Osteocyte (in vitro differentiated cells): ENCODE measurements around the gene ABCA3. TPM values are rescaled to one million over a fixed set of nuclear protein-coding genes. Genes with fewer than 3 reads are reported as not detected.
A peak's percentile ranks its signal among the peaks of the same experiment; 100 is the strongest.
"Not testable (repeated sequence)": the region's sequence is repeated elsewhere in the genome, so short reads cannot be mapped to it uniquely, and the experiment has no call there.

Experiments used
- DNase-seq: peaks from one replicate; pipeline ENCODE4 v3.0.0; 2021; ENCODE audit warnings: mixed read lengths; ENCODE audit not compliant: unreplicated experiment; ENCODE audit errors: extremely low spot score
- H3K27ac Mint-ChIP-seq: one replicate; pipeline ENCODE4 v1.8.0; 2021; ENCODE audit warnings: mild to moderate bottlenecking, mixed read lengths; ENCODE audit not compliant: unreplicated experiment
- H3K27me3 Mint-ChIP-seq: one replicate; pipeline ENCODE4 v1.8.0; 2021; ENCODE audit warnings: mixed read lengths; ENCODE audit not compliant: unreplicated experiment
- H3K36me3 Mint-ChIP-seq: one replicate; pipeline ENCODE4 v1.8.0; 2021; ENCODE audit warnings: mixed read lengths; ENCODE audit not compliant: unreplicated experiment
- H3K4me1 Mint-ChIP-seq: one replicate; pipeline ENCODE4 v1.8.0; 2021; ENCODE audit warnings: mixed read lengths; ENCODE audit not compliant: unreplicated experiment
- H3K4me3 Mint-ChIP-seq: one replicate; pipeline ENCODE4 v1.8.0; 2021; ENCODE audit warnings: mild to moderate bottlenecking, moderate library complexity, mixed read lengths; ENCODE audit not compliant: unreplicated experiment
- H3K9me3 Mint-ChIP-seq: one replicate; pipeline ENCODE4 v1.8.0; 2021; ENCODE audit warnings: mixed read lengths; ENCODE audit not compliant: unreplicated experiment
- CTCF ChIP-seq: fragments of 200-600 bp; sonication (generic); IDR thresholded peaks from 2 replicates; pipeline ENCODE4 v1.5.0; 2021; ENCODE audit warnings: antibody characterized with exemption, mild to moderate bottlenecking, moderate library complexity
- total RNA-seq: library from RNA; stranded (reverse); gene quantifications from 2 replicates; pipeline ENCODE4 v1.2.1, GENCODE V29; 2021

ABCA3 gene
- total RNA-seq, 1 donor from 2014 or later: 20.4 TPM

DNA sequence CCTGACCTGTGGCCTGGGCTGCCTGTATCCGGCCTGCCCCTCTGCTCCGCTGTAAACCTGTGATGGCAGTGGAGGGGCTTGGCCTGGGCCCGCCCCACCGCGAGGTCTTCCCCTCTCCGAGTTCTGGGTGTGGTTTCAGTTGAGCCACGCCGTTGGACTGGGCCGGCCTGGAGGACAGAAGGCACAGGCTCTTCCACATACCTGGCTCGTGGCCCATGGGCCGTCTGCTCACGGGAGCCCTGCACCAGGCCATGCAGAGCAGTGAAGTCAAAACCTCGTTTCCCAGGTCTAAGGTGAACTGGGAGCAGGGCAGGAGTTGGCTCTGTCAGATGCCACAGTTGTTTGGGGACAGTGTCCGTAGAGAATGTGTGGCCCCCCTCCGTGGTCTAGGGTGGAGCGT is 67.0 kb downstream of the ABCA3 start:
- Mint-ChIP-seq H3K36me3 (no peaks in the 10 kb centered on the region), H3K27me3 (no peaks in the 10 kb centered on the region), H3K4me3 (no peak overlapping the region), H3K9me3 (no peaks in the 10 kb centered on the region), H3K27ac (no peak overlapping the region), H3K4me1 (peaks cover 12% of the 10 kb centered on the region)
- no peak for DNase-seq
- TF ChIP-seq CTCF: no peak

- Mint-ChIP-seq H3K27me3 (no peaks in the 10 kb centered on the region), H3K9me3 (no peaks in the 10 kb centered on the region), H3K4me3 (no peak overlapping the region), H3K36me3 (no peaks in the 10 kb centered on the region), H3K27ac (no peak overlapping the region), H3K4me1 (peaks cover 14% of the 10 kb centered on the region)
- no peak for TF ChIP-seq CTCF
- no peak for DNase-seq
Measured at GRCh38 chr16:2271848-2272461, 68.6 kb downstream of the ABCA3 start.

DNA sequence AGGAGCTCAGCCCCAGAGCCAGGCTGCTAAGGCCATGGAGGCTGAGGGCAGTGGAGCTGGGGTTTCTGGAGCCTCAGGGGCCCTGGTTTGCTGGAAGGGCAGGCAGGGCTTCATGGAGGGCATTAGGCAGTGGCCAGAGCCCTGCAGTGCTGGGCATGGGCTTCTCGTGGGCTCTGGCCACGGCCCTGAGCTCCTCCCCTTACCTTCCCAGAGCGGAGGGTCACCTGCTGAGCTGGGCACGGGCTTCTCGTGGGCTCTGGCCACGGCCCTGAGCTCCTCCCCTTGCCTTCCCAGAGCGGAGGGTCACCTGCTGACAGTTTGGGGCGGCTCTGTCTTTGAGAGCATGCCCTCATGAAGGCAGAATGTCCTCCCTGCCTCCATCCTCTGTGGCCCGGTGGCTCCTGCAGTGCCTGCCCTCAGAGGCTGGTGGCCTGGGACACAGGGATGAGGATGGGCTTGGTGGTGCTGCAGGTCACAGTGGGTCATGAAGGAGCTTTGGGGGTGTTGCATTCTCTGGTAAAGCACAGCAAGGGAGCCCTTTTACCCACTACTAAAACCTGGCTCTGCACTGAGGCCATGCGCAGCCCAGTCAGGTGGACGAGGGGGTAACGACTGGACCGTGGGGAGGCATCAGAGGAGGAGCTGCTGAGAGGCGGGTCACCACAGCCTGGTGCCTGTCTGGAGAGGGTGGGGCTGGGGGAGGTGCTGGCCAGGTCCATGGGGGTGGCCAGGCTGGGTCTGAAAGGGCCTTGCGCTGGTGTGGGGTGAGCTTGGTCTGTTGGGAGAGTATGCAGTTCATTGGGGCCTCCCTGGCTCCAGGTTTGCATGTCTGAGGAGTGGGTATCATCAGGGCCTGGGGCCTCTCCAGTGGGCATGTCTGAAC is 69.7 kb downstream of the ABCA3 start:
- Mint-ChIP-seq H3K36me3 (no peaks in the 10 kb centered on the region), H3K27ac (no peak overlapping the region), H3K4me1 (peaks cover 24% of the 10 kb centered on the region), H3K9me3 (no peaks in the 10 kb centered on the region), H3K4me3 (no peak overlapping the region), H3K27me3 (no peaks in the 10 kb centered on the region)
- no peak for DNase-seq
- no peak for TF ChIP-seq CTCF

DNA sequence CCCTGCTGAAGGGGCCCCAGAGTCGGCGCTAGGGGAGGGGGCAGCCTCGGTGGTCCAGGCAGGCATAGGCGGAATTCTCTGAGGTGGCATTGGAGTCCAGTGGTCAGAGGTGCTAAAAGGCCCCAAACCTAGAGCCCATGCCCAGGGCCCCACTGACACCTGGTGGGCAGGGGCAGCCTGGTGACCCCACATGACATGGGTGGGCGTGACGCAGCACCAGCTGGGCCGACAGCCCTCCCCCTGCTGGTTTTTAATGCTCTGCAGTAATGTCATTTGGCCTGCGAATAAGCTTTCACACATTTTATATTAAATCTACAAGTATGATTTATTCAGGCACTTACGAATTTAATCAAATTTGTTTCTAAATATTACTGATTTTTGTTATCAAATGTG is 70.5 kb downstream of the ABCA3 start:
- no peak for DNase-seq
- TF ChIP-seq CTCF: no peak
- H3K27ac Mint-ChIP-seq: no peak overlapping the region
- H3K9me3 Mint-ChIP-seq: no peaks in the 10 kb centered on the region
- H3K36me3 Mint-ChIP-seq: no peaks in the 10 kb centered on the region
- peaks cover 30% of the 10 kb centered on the region for H3K4me1 Mint-ChIP-seq
- H3K27me3 Mint-ChIP-seq: no peaks in the 10 kb centered on the region
- H3K4me3 Mint-ChIP-seq: peak overlapping the region; percentile 88

DNA sequence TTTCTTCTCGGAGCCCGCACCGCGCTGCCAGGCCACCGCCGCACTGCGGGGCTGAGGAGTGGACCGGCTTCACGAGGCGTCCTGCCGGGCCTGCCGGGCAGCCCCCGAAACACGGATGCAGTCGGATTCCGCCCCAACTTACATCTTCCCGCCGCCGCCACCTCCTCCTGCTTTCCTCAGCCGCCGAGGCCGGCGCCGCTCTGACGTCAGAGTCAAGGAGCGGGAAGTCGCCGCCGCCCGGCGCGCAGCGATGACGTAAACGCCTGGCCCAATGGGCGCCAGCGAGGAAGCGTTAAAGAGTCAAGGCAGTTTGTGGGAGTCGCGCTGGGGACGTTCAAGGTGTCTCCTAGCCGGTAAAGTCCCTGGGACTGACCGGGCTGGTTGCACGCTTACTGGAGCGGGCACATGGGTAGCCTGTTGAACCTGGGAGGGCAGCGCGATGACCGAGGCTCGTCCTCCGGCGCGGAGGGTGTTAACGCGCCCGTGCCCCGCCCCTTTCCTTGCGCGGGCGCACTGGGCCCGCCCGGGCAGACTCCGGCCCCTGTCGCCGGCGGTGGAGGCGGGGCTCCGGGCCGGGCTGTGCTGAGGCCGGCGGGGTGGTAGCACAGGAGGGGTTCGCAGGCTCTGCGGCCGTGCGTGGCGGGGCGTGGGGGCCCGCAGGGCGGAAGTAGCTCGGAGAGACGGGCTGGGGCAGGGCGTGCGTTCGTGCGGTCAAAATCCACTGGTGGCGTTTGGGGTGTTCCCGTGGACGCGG is 72.4 kb downstream of the ABCA3 start, which contains the start of gene RNPS1:
Gene RNPS1 (minus strand): TSS at position 214 of the 754 bp plus-strand sequence. CDS start 3,483 bp downstream, outside the sequence.
- peak; percentile 98 for DNase-seq
- no peaks in the 10 kb centered on the region for H3K36me3 Mint-ChIP-seq
- H3K27ac Mint-ChIP-seq: peak within 1 kb of the TSS; percentile 98
- no peaks in the 10 kb centered on the region for H3K9me3 Mint-ChIP-seq
- no peak for TF ChIP-seq CTCF
- no peaks in the 10 kb centered on the region for H3K27me3 Mint-ChIP-seq
- H3K4me3 Mint-ChIP-seq: peak within 1 kb of the TSS; percentile 88
- peaks cover 31% of the 10 kb centered on the region for H3K4me1 Mint-ChIP-seq

DNA sequence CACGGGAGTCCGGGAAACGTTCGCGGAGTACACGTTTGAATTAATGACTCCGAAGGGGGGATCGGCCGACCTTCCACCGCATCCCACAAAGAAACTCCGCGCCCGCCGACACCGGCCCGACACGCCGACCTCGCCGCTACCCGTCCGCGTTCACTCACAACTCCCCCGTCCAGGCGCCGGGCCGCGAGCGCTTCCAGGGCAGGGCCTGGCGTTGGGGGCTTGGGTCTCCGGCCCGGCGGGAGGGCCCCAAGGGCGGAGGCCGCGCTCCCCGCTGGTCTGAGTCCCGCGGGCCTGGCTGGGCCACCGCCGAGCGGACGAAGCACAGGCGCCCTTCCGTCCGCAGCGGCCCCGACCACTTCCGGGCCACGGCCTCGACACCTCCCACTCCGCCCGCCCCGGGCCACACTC is 73.0 kb downstream of the ABCA3 start:
- DNase-seq: not testable (repeated sequence)

GRCh38 chr16:2266887-2267286 is 73.6 kb downstream of the ABCA3 start:
- peaks cover 10% of the 10 kb centered on the region for H3K36me3 Mint-ChIP-seq
- DNase-seq: not testable (repeated sequence)

More for the DNA sequence above, 73.0 kb downstream of the ABCA3 start:
- Mint-ChIP-seq H3K4me3 (peak overlapping the region; percentile 88), H3K27ac (peak overlapping the region; percentile 98), H3K4me1 (peaks cover 31% of the 10 kb centered on the region)
- H3K27me3 Mint-ChIP-seq, H3K9me3 Mint-ChIP-seq, H3K36me3 Mint-ChIP-seq: not testable (repeated sequence)

More at GRCh38 chr16:2266887-2267286, 73.6 kb downstream of the ABCA3 start:
- Mint-ChIP-seq H3K4me1 (peaks cover 31% of the 10 kb centered on the region), H3K27ac (peak overlapping the region; percentile 72), H3K4me3 (peak overlapping the region; percentile 88)
- H3K27me3 Mint-ChIP-seq, H3K9me3 Mint-ChIP-seq: not testable (repeated sequence)
